H1 (cell line): Measurements from ENCODE around the gene CPT1A. TPM values are rescaled to one million over a fixed set of nuclear protein-coding genes. Genes with fewer than 3 reads are reported as not detected.
A peak's percentile ranks its signal among the peaks of the same experiment; 100 is the strongest.

Experiments
- CTCF ChIA-PET: fragments of 300-600 bp; sonication (Branson Sonifier 250); formaldehyde crosslinking; loops from one replicate; lab custom pipeline; 2021; ENCODE audit not compliant: partially characterized antibody; lab: Charles Lee
- POLR2A ChIA-PET: fragments of 300-600 bp; sonication (Branson Sonifier 250); formaldehyde crosslinking; loops from one replicate; lab custom pipeline; 2021; ENCODE audit warnings: inconsistent platforms; ENCODE audit not compliant: partially characterized antibody; lab: Charles Lee
- DNase-seq, 2 experiments: peaks; one replicate each; pipeline versions ENCODE4 v3.0.0 to v3.0.0-alpha.2; 2010 to 2022; ENCODE audit warnings: low spot score in 2 of 2, low read depth in 1 of 2, mixed read lengths in 1 of 2
- FAIRE-seq: peaks from 2 replicates; lab custom pipeline; 2011; peaks lifted over from hg19 to GRCh38; lab: Jason Lieb, UNC
- H2AFZ ChIP-seq: 2 replicates; pipeline ENCODE4 v1.8.1; 2012; ENCODE audit warnings: low read length, inconsistent platforms
- H2AK5ac ChIP-seq: 2 replicates; pipeline ENCODE4 v1.6.1; 2013; ENCODE audit warnings: low read depth, low read length
- H2BK120ac ChIP-seq: replicated peaks from 2 replicates; pipeline ENCODE3; 2013; ENCODE audit warnings: low read depth, low read length, inconsistent platforms
- H2BK12ac ChIP-seq: 2 replicates; pipeline ENCODE4 v1.6.1; 2013; ENCODE audit warnings: low read depth, low read length
- H2BK15ac ChIP-seq: 2 replicates; pipeline ENCODE4 v1.6.1; 2013; ENCODE audit warnings: low read length
- H2BK20ac ChIP-seq: 2 replicates; pipeline ENCODE4 v1.6.1; 2013; ENCODE audit warnings: low read length
- H2BK5ac ChIP-seq: 2 replicates; pipeline ENCODE4 v1.6.1; 2013; ENCODE audit warnings: low read depth, low read length
- H3K14ac ChIP-seq: 2 replicates; pipeline ENCODE4 v1.6.1; 2013; ENCODE audit warnings: inconsistent platforms; ENCODE audit not compliant: insufficient read length
- H3K18ac ChIP-seq: 2 replicates; pipeline ENCODE4 v1.6.1; 2013; ENCODE audit warnings: low read length; ENCODE audit errors: extremely low read depth
- H3K23ac ChIP-seq: 2 replicates; pipeline ENCODE4 v1.6.1; 2013; ENCODE audit warnings: inconsistent platforms; ENCODE audit not compliant: insufficient read length
- H3K23me2 ChIP-seq: 2 replicates; pipeline ENCODE4 v1.6.1; 2013; ENCODE audit warnings: low read depth, low read length
- H3K27ac ChIP-seq: 2 replicates; pipeline ENCODE4 v1.6.1; 2011; ENCODE audit warnings: low read depth, low read length, inconsistent platforms
- H3K27me3 ChIP-seq, 4 experiments: replicated peaks in 1 of 4; 1 replicate in 1 of 4; 2 replicates in 3 of 4; pipeline versions ENCODE4 v1.6.1 to v1.8.1; 2011 to 2013; ENCODE audit warnings: low read length in 3 of 4, mild to moderate bottlenecking in 3 of 4, inconsistent platforms in 2 of 4, mixed read lengths in 2 of 4, moderate library complexity in 1 of 4; ENCODE audit not compliant: control insufficient read depth in 3 of 4, insufficient read depth in 3 of 4; ENCODE audit errors: extremely low read depth in 1 of 4
- H3K36me3 ChIP-seq, 4 experiments: 2 replicates each; pipeline versions ENCODE4 v1.6.1 to v1.8.1; 2011 to 2013; ENCODE audit warnings: mild to moderate bottlenecking in 4 of 4, low read length in 3 of 4, moderate library complexity in 2 of 4, control low read depth in 1 of 4, inconsistent platforms in 1 of 4; ENCODE audit not compliant: insufficient read depth in 4 of 4, control insufficient read depth in 2 of 4
- H3K4ac ChIP-seq: replicated peaks from 2 replicates; pipeline ENCODE3; 2013; ENCODE audit warnings: low read length, low read depth, mixed read lengths, inconsistent platforms; ENCODE audit not compliant: insufficient read length
- H3K4me1 ChIP-seq, 4 experiments: replicated peaks in 1 of 4; 1 replicate in 1 of 4; 2 replicates in 3 of 4; pipeline versions ENCODE4 v1.6.1 to v1.8.1; 2011 to 2013; ENCODE audit warnings: low read length in 3 of 4, inconsistent platforms in 2 of 4, mixed read lengths in 1 of 4; ENCODE audit not compliant: insufficient read depth in 4 of 4, control insufficient read depth in 3 of 4
- H3K4me2 ChIP-seq, 2 experiments: 2 replicates each; pipeline versions ENCODE4 v1.6.1 to v1.8.1; 2011 to 2013; ENCODE audit warnings: low read depth in 2 of 2, low read length in 2 of 2, control low read depth in 1 of 2, inconsistent platforms in 1 of 2, mild to moderate bottlenecking in 1 of 2; ENCODE audit not compliant: insufficient read depth in 1 of 2
- H3K4me3 ChIP-seq, 4 experiments: fragments of 200-600, 300-600 bp in 1 of 4; sonication (generic), shearing (Covaris generic), sonication (Bioruptor Twin) in 1 of 4; 2 replicates each; pipeline versions ENCODE4 v1.5.1 to v1.8.1; 2011 to 2016; ENCODE audit warnings: low read length in 4 of 4, low read depth in 3 of 4, control low read depth in 2 of 4, inconsistent platforms in 2 of 4, mild to moderate bottlenecking in 2 of 4, mixed read lengths in 1 of 4, moderate library complexity in 1 of 4; ENCODE audit not compliant: insufficient read depth in 2 of 4; ENCODE audit errors: extremely low read depth in 1 of 4
- H3K56ac ChIP-seq: replicated peaks from 2 replicates; pipeline ENCODE3; 2013; ENCODE audit warnings: low read depth, mild to moderate bottlenecking, mixed read lengths, low read length, inconsistent platforms; ENCODE audit not compliant: insufficient read length
- H3K79me1 ChIP-seq: 2 replicates; pipeline ENCODE4 v1.6.1; 2013; ENCODE audit warnings: low read depth, low read length, control low read depth
- H3K79me2 ChIP-seq, 2 experiments: 2 replicates each; pipeline versions ENCODE4 v1.6.1 to v1.8.1; 2012 to 2013; ENCODE audit warnings: low read length in 2 of 2, mild to moderate bottlenecking in 2 of 2, inconsistent platforms in 1 of 2; ENCODE audit not compliant: insufficient read depth in 2 of 2, control insufficient read depth in 1 of 2
- H3K9ac ChIP-seq, 4 experiments: replicated peaks in 1 of 4; 1 replicate in 1 of 4; 2 replicates in 3 of 4; pipeline versions ENCODE4 v1.6.1 to v1.8.1; 2011 to 2013; ENCODE audit warnings: low read depth in 3 of 4, low read length in 3 of 4, control low read depth in 2 of 4, mild to moderate bottlenecking in 2 of 4, moderate library complexity in 2 of 4, inconsistent platforms in 1 of 4; ENCODE audit errors: extremely low read depth in 1 of 4
- H3K9me3 ChIP-seq, 2 experiments: 2 replicates each; pipeline versions ENCODE4 v1.6.1 to v1.8.1; 2012 to 2013; ENCODE audit warnings: mild to moderate bottlenecking in 2 of 2, moderate library complexity in 2 of 2, control low read depth in 1 of 2, inconsistent platforms in 1 of 2, low read depth in 1 of 2, low read length in 1 of 2, mixed read lengths in 1 of 2; ENCODE audit not compliant: insufficient read depth in 2 of 2
- H4K20me1 ChIP-seq, 2 experiments: replicated peaks in 1 of 2; 2 replicates each; pipeline versions ENCODE3 to v1.8.1; 2011 to 2013; ENCODE audit warnings: inconsistent platforms in 2 of 2, low read length in 2 of 2, mild to moderate bottlenecking in 1 of 2; ENCODE audit not compliant: insufficient read depth in 2 of 2, control insufficient read depth in 1 of 2
- H4K5ac ChIP-seq: 2 replicates; pipeline ENCODE4 v1.6.1; 2013; ENCODE audit warnings: low read length, low read depth, mixed read lengths, inconsistent platforms; ENCODE audit not compliant: insufficient read length
- H4K8ac ChIP-seq: 2 replicates; pipeline ENCODE4 v1.8.0; 2013; ENCODE audit warnings: mild to moderate bottlenecking, moderate library complexity, low read length, inconsistent platforms; ENCODE audit not compliant: insufficient read depth; ENCODE audit errors: extremely low read depth
- H4K91ac ChIP-seq: replicated peaks from 2 replicates; pipeline ENCODE3; 2013; ENCODE audit warnings: low read length, mixed read lengths, inconsistent platforms; ENCODE audit not compliant: insufficient read length
- BCL11A ChIP-seq, 2 experiments: IDR thresholded peaks; one replicate each; pipeline ENCODE4 v1.6.1; 2011; ENCODE audit warnings: low read depth in 2 of 2, low read length in 2 of 2, mild to moderate bottlenecking in 2 of 2
- HDAC6 ChIP-seq: IDR thresholded peaks from one replicate; pipeline ENCODE4 v1.7.1; 2012; ENCODE audit warnings: low read depth, mild to moderate bottlenecking, inconsistent platforms, low read length, moderate library complexity
- JUND ChIP-seq: IDR thresholded peaks from 2 replicates; pipeline ENCODE4 v1.6.1; 2011; ENCODE audit warnings: mild to moderate bottlenecking, improper control_type of control experiment, low read length
- NANOG ChIP-seq: IDR thresholded peaks from 2 replicates; pipeline ENCODE4 v1.6.1; 2011; ENCODE audit warnings: low read length, low read depth, mild to moderate bottlenecking, inconsistent platforms; ENCODE audit not compliant: insufficient read depth, poor library complexity, severe bottlenecking
- NRF1 ChIP-seq: IDR thresholded peaks from 2 replicates; pipeline ENCODE4 v1.6.1; 2011; ENCODE audit warnings: mild to moderate bottlenecking, low read depth, low read length, improper control_type of control experiment
- RAD21 ChIP-seq, 2 experiments: IDR thresholded peaks in 1 of 2; conservative IDR thresholded peaks in 1 of 2; 2 replicates each; pipeline ENCODE4 v1.6.1; 2011; ENCODE audit warnings: low read depth in 2 of 2, low read length in 2 of 2, improper control_type of control experiment in 1 of 2, inconsistent platforms in 1 of 2, mild to moderate bottlenecking in 1 of 2, moderate library complexity in 1 of 2
- RNF2 ChIP-seq: fragments of 200-900, 300-1000 bp; sonication (generic); IDR thresholded peaks from 2 replicates; pipeline ENCODE4 v1.7.1; 2016; ENCODE audit warnings: borderline replicate concordance, low read depth, mild to moderate bottlenecking, antibody characterized with exemption, low read length; ENCODE audit not compliant: poor library complexity, severe bottlenecking; ENCODE audit errors: missing control alignments
- SAP30 ChIP-seq: fragments of 300-600 bp; sonication (generic); IDR thresholded peaks from 2 replicates; pipeline ENCODE4 v1.7.1; 2012; ENCODE audit warnings: low read length, moderate library complexity, mild to moderate bottlenecking, inconsistent platforms; ENCODE audit not compliant: insufficient read depth, insufficient replicate concordance
- SIRT6 ChIP-seq: IDR thresholded peaks from one replicate; pipeline ENCODE4 v1.7.1; 2012; ENCODE audit warnings: low read length, inconsistent platforms
- TAF7 ChIP-seq: optimal IDR thresholded peaks from 2 replicates; pipeline ENCODE3; 2011; ENCODE audit warnings: low read depth, mild to moderate bottlenecking, inconsistent platforms, low read length, moderate library complexity, borderline replicate concordance
- TEAD4 ChIP-seq: IDR thresholded peaks from 2 replicates; pipeline ENCODE4 v1.6.1; 2012; ENCODE audit warnings: low read depth, low read length, inconsistent platforms, mixed read lengths
- WGBS, 2 experiments: shearing (Covaris generic) in 1 of 2; methylation state at CpG; one replicate each; pipeline versions ENCODE4 v1.1.6 to v1.1.7; 2013 to 2015; ENCODE audit warnings: low lambda C conversion rate in 2 of 2, mixed read lengths in 2 of 2, inconsistent platforms in 1 of 2, low coverage in 1 of 2, missing lambda C conversion rate in 1 of 2; ENCODE audit not compliant: insufficient replicate concordance in 2 of 2, insufficient coverage in 1 of 2, insufficient read length in 1 of 2; ENCODE audit errors: extremely low coverage in 1 of 2, missing lambda C conversion rate in 1 of 2; 5-methylcytosine and 5-hydroxymethylcytosine counted together
- polyA plus RNA-seq, 7 experiments: library from polyadenylated mRNA; depleted of rRNA in 3 of 7; stranded (reverse) in 5 of 7; unstranded in 2 of 7; fragments of >200 nt in 5 of 7; fragments of 200-250 nt in 2 of 7; gene quantifications; 1 replicate in 5 of 7; 2 replicates in 1 of 7; 4 replicates in 1 of 7; pipeline versions ENCODE4 v1.2.1 to v1.2.3, GENCODE V29; 2011 to 2013; ENCODE audit warnings: missing spikeins in 2 of 7, mixed read lengths in 2 of 7
- total RNA-seq: library from RNA; stranded (reverse); fragmentation: NEBNext Ultra II Directional; extraction: Animal tissue kit (Norgen Biotek cat#: 25700); gene quantifications from 2 replicates; pipeline ENCODE4 v1.2.1, GENCODE V29; 2021
- TF ChIP-seq, protein P1 (sequence below): IDR thresholded peaks from 2 replicates; pipeline ENCODE4 v1.6.1; 2011; ENCODE audit warnings: low read depth, mild to moderate bottlenecking, low read length; ENCODE audit not compliant: insufficient read depth

Gene CPT1A
- total and polyA plus RNA-seq, 2 of the 8 experiments (the other 6 are each of a cell fraction or from before 2014, with no cell fraction given) = 2.9 to 12.2 TPM

DNA sequence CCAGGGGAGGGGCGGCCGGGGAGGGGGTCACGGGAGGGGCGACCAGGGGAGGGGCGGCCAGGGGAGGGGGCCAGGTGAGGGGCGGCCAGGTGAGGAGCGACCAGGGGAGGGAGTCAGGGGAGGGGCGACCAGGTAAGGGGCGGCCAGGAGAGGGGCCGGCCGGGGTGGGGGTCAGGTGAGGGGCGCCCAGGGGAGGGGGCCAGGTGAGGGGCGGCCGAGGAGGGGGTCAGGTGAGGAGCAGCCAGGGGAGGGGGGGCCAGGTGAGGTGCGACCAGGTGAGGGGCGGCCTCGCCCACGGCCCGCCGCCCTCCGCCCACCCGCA, 90.8 kb downstream of the CPT1A start:
- H2BK120ac ChIP-seq = no peak overlapping the region
- H2AK5ac ChIP-seq = no peak overlapping the region
- H4K5ac ChIP-seq = no peak overlapping the region
- no peaks in the 10 kb centered on the region for H3K27me3 ChIP-seq
- ChIA-PET CTCF (interaction anchor here (0.9 to 1.2 kb wide), 2 partner anchors 54 to 118 kb away, joined by 3 read pairs; no protein-coding TSS in a partner anchor), POLR2A (interaction anchor here (1.4 to 3.8 kb wide), 6 partner anchors 10 to 101 kb away, joined by 6 to 32 read pairs (median 6); partner anchors contain the start of gene GAL)
- H4K8ac ChIP-seq = peak overlapping the region; percentile 92; the same call in 1 of the 2 replicates
- H2BK20ac ChIP-seq = no peak overlapping the region
- no peak overlapping the region for H3K56ac ChIP-seq
- no peak overlapping the region for H3K4ac ChIP-seq
- peaks cover 0 to 10% (median 5%) of the 10 kb centered on the region in 4 experiments; a peak in 4 of 7 replicates for H3K4me1 ChIP-seq
- FAIRE-seq = no peak
- peaks cover 8% of the 10 kb centered on the region for H3K23me2 ChIP-seq
- H2BK12ac ChIP-seq = no peak overlapping the region
- no peaks in the 10 kb centered on the region for H3K79me1 ChIP-seq
- H2AFZ ChIP-seq = no peak overlapping the region
- H2BK15ac ChIP-seq = no peak overlapping the region
- H3K4me3 ChIP-seq = peak overlapping the region in 3 of 4 experiments; percentile 19 to 59 (median 39); a peak in 4 of 8 replicates
- H3K14ac ChIP-seq = no peak overlapping the region
- H3K79me2 ChIP-seq = peaks cover 0 to 13% of the 10 kb centered on the region in 2 experiments; a peak in 2 of 4 replicates
- no peak overlapping the region for H3K18ac ChIP-seq
- H4K20me1 ChIP-seq = no peaks in the 10 kb centered on the region
- peak overlapping the region in 1 of 2 experiments; percentile 33; a peak in 1 of 4 replicates for H3K4me2 ChIP-seq
- WGBS, 2 experiments = no CpG with 5 or more reads among the region's 22 CpGs
- no peak overlapping the region for H2BK5ac ChIP-seq
- H3K9ac ChIP-seq = peak overlapping the region in 2 of 4 experiments; percentile 62 to 65; a peak in 3 of 7 replicates
- H3K27ac ChIP-seq = peak overlapping the region; percentile 72; the same call in 1 of the 2 replicates
- DNase-seq = no peak
- no peak overlapping the region for H3K23ac ChIP-seq
- H3K36me3 ChIP-seq = peaks cover 8 to 15% (median 11%) of the 10 kb centered on the region in 4 experiments; a peak in 6 of 8 replicates
- H4K91ac ChIP-seq = no peak overlapping the region
- no peaks in the 10 kb centered on the region for H3K9me3 ChIP-seq
- TF ChIP-seq SAP30 (no peak), RAD21 (IDR thresholded peaks at IDR 0.05 in 1 of 2, conservative IDR thresholded peaks at IDR 0.05 in 1 of 2; ENCODE audit: low read depth in 2 of 2, low read length in 2 of 2) (no peak), SIRT6 (no peak), TEAD4 (no peak), NANOG (no peak), NRF1 (no peak), RNF2 (no peak), BCL11A (IDR thresholded peaks at IDR 0.05; ENCODE audit: low read depth in 2 of 2, low read length in 2 of 2) (no peak), TAF7 (no peak), HDAC6 (no peak), JUND (no peak)
- TF ChIP-seq, protein P1, sequence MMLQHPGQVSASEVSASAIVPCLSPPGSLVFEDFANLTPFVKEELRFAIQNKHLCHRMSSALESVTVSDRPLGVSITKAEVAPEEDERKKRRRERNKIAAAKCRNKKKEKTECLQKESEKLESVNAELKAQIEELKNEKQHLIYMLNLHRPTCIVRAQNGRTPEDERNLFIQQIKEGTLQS = no peak
